Sigmoid colon (tissue), 4 donors: ENCODE measurements around the gene PIGBOS1.
"Not testable (repeated sequence)": the region's sequence is repeated elsewhere in the genome, so short reads cannot be mapped to it uniquely, and the experiment has no call there.

ENCODE experiments used
- EP300 ChIP-seq, 4 donors: sonication (generic); formaldehyde crosslinking; IDR thresholded peaks; one replicate each; pipeline ENCODE4 v1.6.1; 2017; ENCODE audit warnings: antibody characterized with exemption in 4 of 4
- POLR2AphosphoS5 ChIP-seq, 4 donors: sonication (generic); formaldehyde crosslinking; IDR thresholded peaks; one replicate each; pipeline ENCODE4 v1.6.1; 2017; ENCODE audit warnings: antibody characterized with exemption in 4 of 4

DNA sequence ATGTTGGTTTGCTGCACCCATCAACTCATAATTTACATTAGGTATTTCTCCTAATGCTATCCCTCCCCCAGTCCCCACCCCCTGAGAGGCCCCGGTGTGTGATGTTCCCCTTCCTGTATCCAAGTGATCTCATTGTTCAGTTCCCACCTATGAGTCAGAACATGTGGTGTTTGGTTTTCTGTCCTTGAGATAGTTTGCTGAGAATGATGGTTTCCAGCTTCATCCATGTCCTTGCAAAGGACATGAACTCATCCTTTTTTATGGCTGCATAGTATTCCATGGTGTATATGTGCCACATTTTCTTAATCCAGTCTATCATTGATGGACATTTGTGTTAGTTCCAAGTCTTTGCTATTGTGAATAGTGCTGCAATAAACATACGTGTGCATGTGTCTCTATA is 38.3 kb downstream of the PIGBOS1 start:
- TF ChIP-seq EP300, POLR2AphosphoS5 (IDR thresholded peaks at IDR 0.05): not testable (repeated sequence)
